Karpas-422 (cell line): ENCODE measurements around the gene HORMAD2. TPM values are rescaled to one million over a fixed set of nuclear protein-coding genes. Genes with fewer than 3 reads are reported as not detected.

ENCODE experiments used
- DNase-seq: peaks from one replicate; pipeline ENCODE4 v3.0.0-alpha.2; 2015
- H2AFZ ChIP-seq: fragments of 200-600 bp; sonication (generic); 2 replicates; pipeline ENCODE4 v1.6.1; 2014; ENCODE audit warnings: antibody characterized with exemption, low read length, mixed read lengths
- H3K27ac ChIP-seq: fragments of 200-600 bp; sonication (generic); 2 replicates; pipeline ENCODE4 v1.5.1; 2014; ENCODE audit warnings: mild to moderate bottlenecking, low read length, moderate library complexity
- H3K27me3 ChIP-seq: fragments of 200-600 bp; sonication (generic); 2 replicates; pipeline ENCODE4 v1.6.1; 2014; ENCODE audit warnings: low read length, mixed read lengths
- H3K36me3 ChIP-seq: fragments of 200-600 bp; sonication (generic); 2 replicates; pipeline ENCODE4 v1.6.1; 2014; ENCODE audit warnings: low read length, mixed read lengths; ENCODE audit not compliant: insufficient read depth
- H3K4me1 ChIP-seq: fragments of 200-600 bp; sonication (generic); 2 replicates; pipeline ENCODE4 v1.6.1; 2014; ENCODE audit warnings: mild to moderate bottlenecking, low read length, mixed read lengths
- H3K4me2 ChIP-seq: fragments of 200-600 bp; sonication (generic); 2 replicates; pipeline ENCODE4 v1.6.1; 2014; ENCODE audit warnings: low read length, low read depth, mild to moderate bottlenecking; ENCODE audit not compliant: poor library complexity, severe bottlenecking
- H3K4me3 ChIP-seq: fragments of 200-600 bp; sonication (generic); 2 replicates; pipeline ENCODE4 v1.5.1; 2014; ENCODE audit warnings: mild to moderate bottlenecking, antibody characterized with exemption, low read length, mixed read lengths
- H3K79me2 ChIP-seq: fragments of 200-600 bp; sonication (generic); 2 replicates; pipeline ENCODE4 v1.6.1; 2014; ENCODE audit warnings: mild to moderate bottlenecking, low read length, mixed read lengths
- H3K9ac ChIP-seq: fragments of 200-600 bp; sonication (generic); 2 replicates; pipeline ENCODE4 v1.6.0; 2014; ENCODE audit warnings: low read length
- H3K9me2 ChIP-seq: fragments of 200-600 bp; sonication (generic), shearing (Covaris generic); replicated peaks from 2 replicates; pipeline ENCODE4 v1.6.0; 2014; ENCODE audit warnings: mild to moderate bottlenecking, low read length, moderate library complexity; ENCODE audit not compliant: insufficient read depth
- H3K9me3 ChIP-seq: fragments of 300-700, 200-600 bp; sonication (generic); 2 replicates; pipeline ENCODE4 v1.6.1; 2014; ENCODE audit warnings: low read length, mixed read lengths
- H4K20me1 ChIP-seq: fragments of 200-600 bp; sonication (generic); 2 replicates; pipeline ENCODE4 v1.6.1; 2014; ENCODE audit warnings: mild to moderate bottlenecking, antibody characterized with exemption, low read length, low read depth; ENCODE audit not compliant: insufficient read depth
- total RNA-seq: library from RNA; depleted of rRNA; stranded (reverse); fragments of >200 nt; shearing (Covaris generic); gene quantifications from 2 replicates; pipeline ENCODE4 v1.2.3, GENCODE V29; 2014; ENCODE audit warnings: low replicate concordance

Gene HORMAD2
- total RNA-seq, 1 experiment from 2014 or later, result not detected

GRCh38 chr22:30118291-30118690 is 38.0 kb downstream of the HORMAD2 start:
- no peaks in the 10 kb centered on the region for H3K79me2 ChIP-seq
- H4K20me1 ChIP-seq, result no peaks in the 10 kb centered on the region
- no peaks in the 10 kb centered on the region for H3K4me1 ChIP-seq
- H3K4me3 ChIP-seq, result no peak overlapping the region
- no peak overlapping the region for H3K27ac ChIP-seq
- H3K4me2 ChIP-seq, result no peak overlapping the region
- no peaks in the 10 kb centered on the region for H3K36me3 ChIP-seq
- no peaks in the 10 kb centered on the region for H3K27me3 ChIP-seq
- no peak for DNase-seq
- no peaks in the 10 kb centered on the region for H3K9me3 ChIP-seq
- H2AFZ ChIP-seq, result no peak overlapping the region
- no peak overlapping the region for H3K9ac ChIP-seq
- H3K9me2 ChIP-seq, result no peaks in the 10 kb centered on the region

- no peaks in the 10 kb centered on the region for H3K79me2 ChIP-seq
- DNase-seq, result no peak
- H3K36me3 ChIP-seq, result no peaks in the 10 kb centered on the region
- H3K9me3 ChIP-seq, result no peaks in the 10 kb centered on the region
- no peaks in the 10 kb centered on the region for H3K9me2 ChIP-seq
- no peak overlapping the region for H2AFZ ChIP-seq
- H3K9ac ChIP-seq, result no peak overlapping the region
- no peaks in the 10 kb centered on the region for H3K27me3 ChIP-seq
- H3K4me3 ChIP-seq, result no peak overlapping the region
- no peak overlapping the region for H3K4me2 ChIP-seq
- no peaks in the 10 kb centered on the region for H3K4me1 ChIP-seq
- no peak overlapping the region for H3K27ac ChIP-seq
- H4K20me1 ChIP-seq, result no peaks in the 10 kb centered on the region
Measured at GRCh38 chr22:30121960-30122359, 41.7 kb downstream of the HORMAD2 start.

GRCh38 chr22:30123463-30123862 is 43.2 kb downstream of the HORMAD2 start:
- Histone ChIP-seq H3K36me3 (no peaks in the 10 kb centered on the region), H2AFZ (no peak overlapping the region), H4K20me1 (no peaks in the 10 kb centered on the region), H3K27me3 (no peaks in the 10 kb centered on the region), H3K27ac (no peak overlapping the region), H3K9me2 (no peaks in the 10 kb centered on the region), H3K4me1 (no peaks in the 10 kb centered on the region), H3K4me3 (no peak overlapping the region), H3K9ac (no peak overlapping the region), H3K79me2 (no peaks in the 10 kb centered on the region), H3K9me3 (no peaks in the 10 kb centered on the region), H3K4me2 (no peak overlapping the region)
- DNase-seq, result no peak

- DNase-seq, result no peak
- no peaks in the 10 kb centered on the region for H3K9me2 ChIP-seq
- no peak overlapping the region for H3K4me3 ChIP-seq
- H3K4me1 ChIP-seq, result no peaks in the 10 kb centered on the region
- H4K20me1 ChIP-seq, result no peaks in the 10 kb centered on the region
- H3K9me3 ChIP-seq, result no peaks in the 10 kb centered on the region
- no peak overlapping the region for H3K4me2 ChIP-seq
- H3K27me3 ChIP-seq, result no peaks in the 10 kb centered on the region
- H3K79me2 ChIP-seq, result no peaks in the 10 kb centered on the region
- H3K27ac ChIP-seq, result no peak overlapping the region
- H2AFZ ChIP-seq, result no peak overlapping the region
- H3K36me3 ChIP-seq, result no peaks in the 10 kb centered on the region
- H3K9ac ChIP-seq, result no peak overlapping the region
Measured at GRCh38 chr22:30127749-30128166, 47.5 kb downstream of the HORMAD2 start.

GRCh38 chr22:30128511-30128910 is 48.2 kb downstream of the HORMAD2 start:
- Histone ChIP-seq H3K4me1 (no peaks in the 10 kb centered on the region), H3K9me2 (no peaks in the 10 kb centered on the region), H3K4me3 (no peak overlapping the region), H3K27ac (no peak overlapping the region), H2AFZ (no peak overlapping the region), H3K4me2 (no peak overlapping the region), H3K27me3 (no peaks in the 10 kb centered on the region), H3K36me3 (no peaks in the 10 kb centered on the region), H4K20me1 (no peaks in the 10 kb centered on the region), H3K9ac (no peak overlapping the region), H3K79me2 (no peaks in the 10 kb centered on the region), H3K9me3 (no peaks in the 10 kb centered on the region)
- no peak for DNase-seq

GRCh38 chr22:30129636-30130035 is 49.4 kb downstream of the HORMAD2 start:
- no peaks in the 10 kb centered on the region for H3K4me1 ChIP-seq
- no peak for DNase-seq
- H3K9ac ChIP-seq, result no peak overlapping the region
- H4K20me1 ChIP-seq, result no peaks in the 10 kb centered on the region
- H3K4me3 ChIP-seq, result no peak overlapping the region
- no peaks in the 10 kb centered on the region for H3K9me3 ChIP-seq
- no peaks in the 10 kb centered on the region for H3K79me2 ChIP-seq
- no peak overlapping the region for H3K4me2 ChIP-seq
- H3K36me3 ChIP-seq, result no peaks in the 10 kb centered on the region
- H3K27ac ChIP-seq, result no peak overlapping the region
- H3K9me2 ChIP-seq, result no peaks in the 10 kb centered on the region
- H2AFZ ChIP-seq, result no peak overlapping the region
- H3K27me3 ChIP-seq, result no peaks in the 10 kb centered on the region

GRCh38 chr22:30132290-30132996 is 52.2 kb downstream of the HORMAD2 start:
- no peaks in the 10 kb centered on the region for H3K9me2 ChIP-seq

GRCh38 chr22:30140414-30140813 is 60.1 kb downstream of the HORMAD2 start:
- H3K36me3 ChIP-seq, result no peaks in the 10 kb centered on the region
- H3K4me3 ChIP-seq, result no peak overlapping the region
- no peaks in the 10 kb centered on the region for H3K79me2 ChIP-seq
- no peaks in the 10 kb centered on the region for H3K4me1 ChIP-seq
- no peak overlapping the region for H3K4me2 ChIP-seq
- H2AFZ ChIP-seq, result no peak overlapping the region
- H4K20me1 ChIP-seq, result no peaks in the 10 kb centered on the region
- DNase-seq, result no peak
- no peaks in the 10 kb centered on the region for H3K9me3 ChIP-seq
- H3K27me3 ChIP-seq, result no peaks in the 10 kb centered on the region
- H3K9ac ChIP-seq, result no peak overlapping the region
- H3K27ac ChIP-seq, result no peak overlapping the region
- no peaks in the 10 kb centered on the region for H3K9me2 ChIP-seq

More at GRCh38 chr22:30132290-30132996, 52.2 kb downstream of the HORMAD2 start:
- no peaks in the 10 kb centered on the region for H3K9me3 ChIP-seq
- no peak overlapping the region for H3K4me3 ChIP-seq
- no peaks in the 10 kb centered on the region for H3K27me3 ChIP-seq
- H3K4me2 ChIP-seq, result no peak overlapping the region
- H4K20me1 ChIP-seq, result no peaks in the 10 kb centered on the region
- no peak overlapping the region for H2AFZ ChIP-seq
- H3K79me2 ChIP-seq, result no peaks in the 10 kb centered on the region
- no peak overlapping the region for H3K9ac ChIP-seq
- no peaks in the 10 kb centered on the region for H3K4me1 ChIP-seq
- H3K27ac ChIP-seq, result no peak overlapping the region
- H3K36me3 ChIP-seq, result no peaks in the 10 kb centered on the region
- no peak for DNase-seq
